ENCODE results near the gene MSANTD2.

MSANTD2 gene

DNA sequence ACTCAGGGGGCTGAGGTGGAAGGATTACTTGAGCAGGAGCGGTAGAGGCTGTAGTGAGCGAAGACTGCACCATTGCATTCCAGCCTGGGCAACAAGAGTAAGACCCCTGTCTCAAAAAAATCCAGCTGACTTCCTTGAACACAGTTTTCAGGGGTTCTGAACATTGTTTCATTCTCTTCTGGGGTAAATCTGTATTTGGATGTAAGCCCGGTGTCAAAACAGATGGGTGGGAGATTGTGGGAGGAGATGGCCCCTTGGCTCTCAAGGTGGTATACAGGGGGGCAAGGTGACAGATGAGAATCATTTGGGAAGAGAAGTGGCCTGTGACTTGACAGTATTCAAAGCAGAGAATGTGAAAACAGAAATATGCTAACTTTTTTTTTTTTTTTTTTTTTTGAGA lies 42.9 kb downstream of the MSANTD2 start:
- no peak overlapping the region for H3K27ac Mint-ChIP-seq
- peaks cover 8% of the 10 kb centered on the region for H3K4me1 Mint-ChIP-seq (ENCODE audit: low read depth)
- H3K27me3 Mint-ChIP-seq (ENCODE audit: low read depth) = peaks cover 66% of the 10 kb centered on the region
- no peak overlapping the region for H3K4me3 Mint-ChIP-seq
- H3K9me3 Mint-ChIP-seq = no peaks in the 10 kb centered on the region
- no peaks in the 10 kb centered on the region for H3K36me3 Mint-ChIP-seq (ENCODE audit: low read depth)

GRCh38 chr11:124756753-124757227 lies 43.4 kb downstream of the MSANTD2 start:
- Mint-ChIP-seq H3K9me3 (no peaks in the 10 kb centered on the region), H3K36me3 (ENCODE audit: low read depth) (no peaks in the 10 kb centered on the region), H3K27me3 (ENCODE audit: low read depth) (peaks cover 66% of the 10 kb centered on the region), H3K27ac (no peak overlapping the region), H3K4me3 (no peak overlapping the region), H3K4me1 (ENCODE audit: low read depth) (peaks cover 8% of the 10 kb centered on the region)

DNA sequence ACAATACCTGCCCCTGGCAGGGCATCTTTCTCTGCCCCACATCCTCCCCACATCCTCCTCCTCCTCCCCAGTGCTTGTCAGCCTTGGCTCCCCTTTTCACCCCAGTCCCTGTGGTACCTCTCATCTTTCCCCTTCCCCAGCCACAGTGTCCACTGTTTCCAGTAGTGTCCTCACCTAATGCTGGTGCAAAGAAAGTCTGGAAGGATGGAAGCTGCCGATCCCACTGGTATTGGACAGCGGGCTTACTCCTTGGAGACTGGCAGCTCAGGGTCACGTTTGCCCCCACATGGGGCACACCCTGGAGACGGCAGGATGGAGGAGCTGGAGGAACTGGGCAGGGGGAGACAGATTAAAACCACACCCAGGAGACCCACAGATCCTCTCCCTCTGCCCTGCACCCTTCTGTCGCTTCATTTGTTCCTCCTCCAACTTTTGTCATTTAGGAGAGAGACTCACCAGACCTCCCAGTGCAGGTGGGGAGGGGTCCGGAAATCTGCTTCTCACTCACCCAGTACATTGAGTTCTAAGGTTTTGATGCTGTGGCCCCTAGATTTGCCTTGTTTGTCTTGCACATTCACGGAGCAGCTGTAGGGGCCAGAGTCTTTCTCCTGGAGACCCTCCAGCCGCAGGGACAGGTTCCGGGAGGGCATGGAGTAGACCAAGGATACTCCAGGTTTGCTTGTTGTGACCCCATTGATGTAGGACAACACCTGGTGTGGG lies 44.0 kb downstream of the MSANTD2 start:
- Mint-ChIP-seq H3K27me3 (ENCODE audit: low read depth) (peaks cover 61% of the 10 kb centered on the region), H3K36me3 (ENCODE audit: low read depth) (no peaks in the 10 kb centered on the region), H3K4me1 (ENCODE audit: low read depth) (peaks cover 8% of the 10 kb centered on the region), H3K4me3 (no peak overlapping the region), H3K27ac (no peak overlapping the region), H3K9me3 (no peaks in the 10 kb centered on the region)

GRCh38 chr11:124754710-124755109 lies 45.5 kb downstream of the MSANTD2 start:
- Mint-ChIP-seq H3K36me3 (ENCODE audit: low read depth) (no peaks in the 10 kb centered on the region), H3K9me3 (no peaks in the 10 kb centered on the region), H3K27ac (no peak overlapping the region), H3K27me3 (ENCODE audit: low read depth) (peaks cover 47% of the 10 kb centered on the region), H3K4me1 (ENCODE audit: low read depth) (peaks cover 11% of the 10 kb centered on the region), H3K4me3 (no peak overlapping the region)

GRCh38 chr11:124754309-124754708 lies 45.9 kb downstream of the MSANTD2 start:
- peaks cover 11% of the 10 kb centered on the region for H3K4me1 Mint-ChIP-seq (ENCODE audit: low read depth)

DNA sequence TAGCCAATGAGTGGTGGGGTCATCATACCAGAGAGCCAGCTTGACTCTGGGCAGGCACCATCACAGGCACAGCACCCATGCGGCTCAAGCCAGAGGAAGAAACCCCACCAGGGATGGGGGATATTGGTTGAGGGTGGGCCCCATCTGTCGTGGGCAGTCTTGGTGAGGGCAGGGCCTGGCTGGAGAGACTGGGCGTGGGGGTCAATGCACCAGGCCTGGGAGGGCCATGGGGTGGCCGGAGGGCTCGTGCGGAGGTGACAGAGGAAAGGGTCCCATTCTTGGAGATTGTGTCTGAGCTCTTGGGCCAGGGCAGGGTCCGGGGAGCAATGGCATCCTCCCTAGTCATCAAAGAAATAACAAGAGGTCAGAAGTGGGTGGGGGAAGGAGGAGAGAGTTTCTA lies 46.6 kb downstream of the MSANTD2 start:
- peaks cover 37% of the 10 kb centered on the region for H3K27me3 Mint-ChIP-seq (ENCODE audit: low read depth)
- H3K36me3 Mint-ChIP-seq (ENCODE audit: low read depth) = no peaks in the 10 kb centered on the region
- H3K9me3 Mint-ChIP-seq = no peaks in the 10 kb centered on the region
- H3K4me1 Mint-ChIP-seq (ENCODE audit: low read depth) = peaks cover 12% of the 10 kb centered on the region
- no peak overlapping the region for H3K27ac Mint-ChIP-seq
- H3K4me3 Mint-ChIP-seq = no peak overlapping the region

More at GRCh38 chr11:124754309-124754708, 45.9 kb downstream of the MSANTD2 start:
- Mint-ChIP-seq H3K4me3 (no peak overlapping the region), H3K27me3 (ENCODE audit: low read depth) (peaks cover 43% of the 10 kb centered on the region), H3K27ac (no peak overlapping the region), H3K9me3 (no peaks in the 10 kb centered on the region), H3K36me3 (ENCODE audit: low read depth) (no peaks in the 10 kb centered on the region)

DNA sequence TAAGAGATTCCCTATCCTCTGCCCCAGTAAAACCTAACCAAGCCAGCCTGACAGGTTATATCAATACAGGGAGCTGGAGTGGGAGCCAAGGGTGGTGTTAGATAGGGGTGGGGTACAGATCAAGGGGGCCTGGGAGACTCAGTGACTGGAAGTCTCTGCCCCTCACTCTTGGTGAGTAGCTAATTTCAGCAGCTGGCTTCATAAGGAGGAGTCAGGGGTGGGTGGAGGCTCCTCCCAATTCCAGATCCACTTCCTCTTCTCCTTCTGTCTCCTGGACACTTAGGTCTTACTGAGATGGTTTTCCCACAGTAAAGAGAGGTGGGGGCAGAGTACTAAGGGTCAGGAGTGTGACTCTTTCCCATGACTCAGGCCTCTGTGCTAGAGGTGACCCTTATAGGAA lies 47.0 kb downstream of the MSANTD2 start:
- H3K4me3 Mint-ChIP-seq = no peak overlapping the region
- peaks cover 8% of the 10 kb centered on the region for H3K4me1 Mint-ChIP-seq (ENCODE audit: low read depth)
- no peaks in the 10 kb centered on the region for H3K36me3 Mint-ChIP-seq (ENCODE audit: low read depth)
- no peaks in the 10 kb centered on the region for H3K9me3 Mint-ChIP-seq
- H3K27ac Mint-ChIP-seq = no peak overlapping the region
- peaks cover 33% of the 10 kb centered on the region for H3K27me3 Mint-ChIP-seq (ENCODE audit: low read depth)

- no peaks in the 10 kb centered on the region for H3K36me3 Mint-ChIP-seq (ENCODE audit: low read depth)
- H3K4me1 Mint-ChIP-seq (ENCODE audit: low read depth) = peaks cover 7% of the 10 kb centered on the region
- H3K4me3 Mint-ChIP-seq = no peak overlapping the region
- no peak overlapping the region for H3K27ac Mint-ChIP-seq
- no peaks in the 10 kb centered on the region for H3K9me3 Mint-ChIP-seq
- H3K27me3 Mint-ChIP-seq (ENCODE audit: low read depth) = peaks cover 26% of the 10 kb centered on the region
Measured at GRCh38 chr11:124752471-124753102, 47.6 kb downstream of the MSANTD2 start.

DNA sequence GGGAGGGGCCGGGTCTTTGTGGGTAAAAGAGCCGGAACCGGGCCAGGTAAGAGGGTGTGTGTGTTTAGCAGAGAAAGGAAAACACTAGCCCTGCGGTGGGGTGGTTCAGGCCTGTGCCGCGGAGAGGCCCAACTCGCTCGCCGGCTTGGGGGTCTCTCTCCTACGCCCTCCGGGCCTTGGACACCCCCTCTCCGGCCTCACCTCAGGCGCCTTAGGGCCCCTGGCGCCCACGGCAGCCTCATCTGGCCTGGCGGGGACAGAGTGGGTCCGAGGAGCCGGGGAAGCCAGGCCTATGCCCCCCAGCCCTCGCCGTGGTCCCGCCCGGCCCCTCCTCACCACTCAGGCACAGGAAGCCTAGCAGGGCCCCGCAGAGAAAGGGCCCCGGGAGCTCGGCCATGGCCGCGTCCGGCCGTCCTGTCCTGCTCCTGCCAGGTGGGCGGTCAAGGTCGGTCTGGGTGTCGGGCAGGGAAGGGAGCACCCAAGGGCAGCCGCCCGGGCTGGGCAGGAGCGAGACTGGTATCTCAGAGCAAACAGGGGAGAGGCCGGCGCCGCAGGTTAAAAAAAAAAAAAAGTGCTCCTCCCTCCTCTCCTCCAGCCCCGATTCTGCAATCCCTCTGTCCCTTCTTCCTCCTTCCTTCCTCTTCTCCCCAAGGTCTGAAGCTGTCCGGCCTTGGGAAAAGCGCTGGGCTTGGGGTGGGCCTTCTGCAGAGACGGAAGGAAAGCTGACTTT lies 48.3 kb downstream of the MSANTD2 start, which contains the start of gene VSIG2:
Gene VSIG2, minus strand, starts transcription at position 515 of the 730 bp plus-strand sequence. Its CDS starts 118 bp downstream, at position 397.
- no peak within 1 kb of the TSS for H3K27ac Mint-ChIP-seq
- peaks cover 20% of the 10 kb centered on the region for H3K27me3 Mint-ChIP-seq (ENCODE audit: low read depth)
- no peaks in the 10 kb centered on the region for H3K9me3 Mint-ChIP-seq
- peaks cover 11% of the 10 kb centered on the region for H3K4me1 Mint-ChIP-seq (ENCODE audit: low read depth)
- no peak within 1 kb of the TSS for H3K4me3 Mint-ChIP-seq
- no peaks in the 10 kb centered on the region for H3K36me3 Mint-ChIP-seq (ENCODE audit: low read depth)

GRCh38 chr11:124751391-124751740 lies 48.8 kb downstream of the MSANTD2 start:
- Mint-ChIP-seq H3K9me3 (no peaks in the 10 kb centered on the region), H3K27me3 (ENCODE audit: low read depth) (peaks cover 14% of the 10 kb centered on the region), H3K36me3 (ENCODE audit: low read depth) (peaks cover 1% of the 10 kb centered on the region), H3K27ac (no peak overlapping the region), H3K4me3 (no peak overlapping the region), H3K4me1 (ENCODE audit: low read depth) (peaks cover 13% of the 10 kb centered on the region)

GRCh38 chr11:124749912-124750311 lies 50.3 kb downstream of the MSANTD2 start:
- peaks cover 16% of the 10 kb centered on the region for H3K4me1 Mint-ChIP-seq (ENCODE audit: low read depth)
- peaks cover 11% of the 10 kb centered on the region for H3K27me3 Mint-ChIP-seq (ENCODE audit: low read depth)
- H3K36me3 Mint-ChIP-seq (ENCODE audit: low read depth) = peaks cover 1% of the 10 kb centered on the region
- H3K9me3 Mint-ChIP-seq = no peaks in the 10 kb centered on the region
- no peak overlapping the region for H3K4me3 Mint-ChIP-seq
- H3K27ac Mint-ChIP-seq = no peak overlapping the region

DNA sequence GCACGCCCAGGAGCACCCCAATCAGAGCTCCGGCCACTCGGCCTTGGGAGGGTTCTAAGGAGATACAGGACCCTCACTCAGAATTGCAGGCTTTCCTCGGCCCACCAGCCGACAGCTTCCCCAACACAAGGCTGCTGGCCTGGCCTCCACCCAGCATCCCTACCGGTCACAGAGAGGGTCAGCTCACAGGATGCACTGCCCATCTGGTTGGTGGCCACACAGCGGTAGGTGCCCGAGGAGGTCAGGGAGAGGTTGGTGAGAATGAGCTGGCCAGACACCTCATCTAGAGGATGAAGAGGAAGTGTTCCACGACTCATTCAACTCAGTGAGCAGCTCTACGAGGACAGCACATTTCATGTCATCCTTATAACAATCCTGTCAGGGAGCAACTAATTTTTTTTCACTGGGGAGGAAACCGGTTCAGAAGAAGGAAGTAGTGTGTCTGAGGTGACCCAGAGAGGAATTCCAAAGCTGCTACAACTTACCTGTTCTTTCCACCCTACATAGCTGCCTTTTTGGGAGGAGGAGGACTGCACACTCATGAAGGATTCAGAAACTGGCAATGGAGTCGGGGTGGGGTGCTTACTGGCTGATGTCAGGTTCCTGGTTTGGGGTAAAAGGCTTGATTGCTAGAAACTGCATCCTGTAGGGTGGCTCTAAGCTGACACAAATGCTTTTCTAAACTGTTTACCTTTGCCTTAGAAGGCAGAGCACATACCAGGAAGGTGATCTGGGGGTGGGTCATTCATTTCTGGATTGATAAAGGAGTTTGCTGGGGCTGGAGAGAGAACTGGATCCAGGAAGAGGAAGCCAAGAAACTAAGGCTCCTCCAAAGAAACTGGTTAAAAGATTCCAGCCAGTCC lies 51.5 kb downstream of the MSANTD2 start:
- Mint-ChIP-seq H3K9me3 (no peaks in the 10 kb centered on the region), H3K27ac (no peak overlapping the region), H3K4me3 (no peak overlapping the region), H3K36me3 (ENCODE audit: low read depth) (peaks cover 1% of the 10 kb centered on the region), H3K4me1 (ENCODE audit: low read depth) (peaks cover 16% of the 10 kb centered on the region), H3K27me3 (ENCODE audit: low read depth) (peaks cover 14% of the 10 kb centered on the region)

DNA sequence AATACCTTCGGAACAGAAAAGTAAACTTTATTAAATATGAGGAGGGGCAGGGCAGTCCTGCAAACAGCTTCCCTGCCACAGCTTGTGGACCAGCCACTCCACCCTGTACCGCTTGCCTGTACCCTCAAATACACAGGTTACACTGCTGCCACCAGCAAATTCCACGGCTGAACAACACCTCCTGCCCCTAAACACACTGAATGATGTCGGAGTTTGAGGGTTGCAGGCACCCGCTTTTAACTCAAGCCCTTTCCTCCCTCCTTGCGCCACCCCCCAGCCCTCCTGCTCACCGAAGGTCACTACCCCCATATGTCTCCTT lies 52.1 kb downstream of the MSANTD2 start:
- peaks cover 16% of the 10 kb centered on the region for H3K4me1 Mint-ChIP-seq (ENCODE audit: low read depth)
- no peaks in the 10 kb centered on the region for H3K9me3 Mint-ChIP-seq
- peaks cover 19% of the 10 kb centered on the region for H3K27me3 Mint-ChIP-seq (ENCODE audit: low read depth)
- no peak overlapping the region for H3K27ac Mint-ChIP-seq
- no peak overlapping the region for H3K4me3 Mint-ChIP-seq
- peaks cover 1% of the 10 kb centered on the region for H3K36me3 Mint-ChIP-seq (ENCODE audit: low read depth)

DNA sequence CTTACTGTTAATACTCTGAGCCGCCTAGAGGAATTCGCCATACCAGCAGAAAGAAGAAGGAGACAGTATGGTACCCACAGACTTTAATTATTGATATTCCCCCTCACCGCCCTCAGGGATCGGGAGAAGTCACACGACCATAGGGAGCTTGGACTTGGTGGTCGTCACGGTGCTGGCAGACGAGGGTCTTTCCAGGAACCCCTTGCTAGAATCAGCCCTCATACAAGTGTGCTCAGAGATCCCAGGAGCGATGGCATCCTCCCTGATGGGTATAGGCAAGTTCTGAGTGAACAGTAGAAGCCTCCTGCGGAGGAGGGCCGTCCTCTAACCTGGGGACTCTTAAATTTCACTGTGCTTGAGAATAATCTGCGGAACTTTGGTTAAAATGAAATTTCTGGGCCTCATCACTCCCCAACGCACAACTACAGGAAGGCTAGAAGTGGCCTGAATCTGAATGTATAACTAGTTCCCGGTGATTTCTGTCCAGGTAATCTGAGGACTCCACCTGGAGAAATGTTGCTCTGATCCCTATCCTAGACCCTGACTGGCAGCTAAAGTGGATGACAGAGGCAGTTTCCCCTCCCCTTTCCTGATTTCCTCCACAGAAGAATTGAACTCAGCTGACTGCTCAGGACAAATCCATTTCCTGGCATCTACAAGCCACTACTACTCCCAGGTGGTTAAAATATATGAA lies 52.7 kb downstream of the MSANTD2 start:
- Mint-ChIP-seq H3K4me3 (peak overlapping the region; percentile 97), H3K27ac (no peak overlapping the region), H3K9me3 (no peaks in the 10 kb centered on the region), H3K27me3 (ENCODE audit: low read depth) (peaks cover 21% of the 10 kb centered on the region), H3K4me1 (ENCODE audit: low read depth) (peaks cover 16% of the 10 kb centered on the region), H3K36me3 (ENCODE audit: low read depth) (peaks cover 1% of the 10 kb centered on the region)
